Activated T-helper 2 cell treated with anti-CD3 and anti-CD28 coated beads, Interferon-gamma antibody, Interleukin-2, Interleukin-4, amounts not matched to agents 10 μg/mL and 5 μg/mL and 100 μg/mL, durations not matched to agents 14 hours and 24 hours and 36 hours (primary cell): ENCODE results near the gene ATG13. TPM values are rescaled to one million over a fixed set of nuclear protein-coding genes. Genes with fewer than 3 reads are reported as not detected.
"Not testable (repeated sequence)": the region's sequence is repeated elsewhere in the genome, so short reads cannot be mapped to it uniquely, and the experiment has no call there.

Experiments used
- DNase-seq: peaks from one replicate; pipeline ENCODE4 v3.0.0; 2021; ENCODE audit warnings: low spot score
- H3K27ac Mint-ChIP-seq: one replicate; pipeline ENCODE4 v1.8.0; 2021; ENCODE audit warnings: mixed read lengths
- H3K27me3 Mint-ChIP-seq: one replicate; pipeline ENCODE4 v1.8.0; 2021; ENCODE audit warnings: low read depth, mixed read lengths
- H3K36me3 Mint-ChIP-seq: one replicate; pipeline ENCODE4 v1.8.0; 2021; ENCODE audit warnings: low read depth, mixed read lengths
- H3K4me1 Mint-ChIP-seq: one replicate; pipeline ENCODE4 v1.8.0; 2021; ENCODE audit warnings: low read depth, mixed read lengths
- H3K4me3 Mint-ChIP-seq: one replicate; pipeline ENCODE4 v1.8.0; 2021; ENCODE audit warnings: low read depth, mild to moderate bottlenecking, moderate library complexity, mixed read lengths
- H3K9me3 Mint-ChIP-seq: one replicate; pipeline ENCODE4 v1.8.0; 2021; ENCODE audit warnings: mixed read lengths
- intact Hi-C: fragments of 100-400 bp; cut with micrococcal nuclease; formaldehyde crosslinking; loops from one replicate; pipeline ENCODE4 v1.15.1; 2023
- total RNA-seq: library from RNA; stranded (reverse); gene quantifications from 2 replicates; pipeline ENCODE4 v1.2.3, GENCODE V29; 2022

Gene ATG13
- total RNA-seq, 1 donor from 2014 or later: 58.1 TPM

- Mint-ChIP-seq H3K9me3 (no peaks in the 10 kb centered on the region), H3K4me1 (no peaks in the 10 kb centered on the region), H3K36me3 (peaks cover 54% of the 10 kb centered on the region), H3K27me3 (no peaks in the 10 kb centered on the region), H3K4me3 (no peak overlapping the region), H3K27ac (no peak overlapping the region)
- intact Hi-C loops: no loop called here
- DNase-seq: no peak
Observed at GRCh38 chr11:46663277-46663940, 46.1 kb downstream of the ATG13 start.

GRCh38 chr11:46664612-46665011 is 47.3 kb downstream of the ATG13 start:
- Mint-ChIP-seq H3K27me3 (no peaks in the 10 kb centered on the region), H3K9me3 (no peaks in the 10 kb centered on the region), H3K4me1 (peaks cover 5% of the 10 kb centered on the region), H3K4me3 (no peak overlapping the region), H3K27ac (no peak overlapping the region), H3K36me3 (peaks cover 54% of the 10 kb centered on the region)
- intact Hi-C loops: no loop called here
- DNase-seq: no peak

DNA sequence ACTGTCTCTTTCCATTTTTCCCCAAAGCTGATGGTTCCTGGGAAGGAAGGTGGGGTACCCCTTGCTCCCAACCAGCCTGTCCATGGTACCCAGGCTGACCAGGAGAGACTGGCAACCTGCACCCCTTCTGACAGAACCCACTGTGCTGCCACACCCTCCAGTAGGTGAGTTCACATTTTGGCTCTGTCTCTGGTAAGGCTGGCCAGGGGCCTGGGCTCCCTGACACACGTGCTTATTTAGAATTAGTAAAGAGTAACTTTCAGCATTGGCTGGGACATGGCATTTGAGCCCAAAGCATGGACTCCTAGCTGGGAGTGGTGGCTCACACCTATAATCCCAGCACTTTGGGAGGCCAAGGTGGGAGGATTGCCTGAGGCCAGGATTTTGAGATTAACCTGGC is 48.0 kb downstream of the ATG13 start:
- no peaks in the 10 kb centered on the region for H3K27me3 Mint-ChIP-seq
- no peak for DNase-seq
- H3K4me3 Mint-ChIP-seq: no peak overlapping the region
- H3K27ac Mint-ChIP-seq: no peak overlapping the region
- peaks cover 51% of the 10 kb centered on the region for H3K36me3 Mint-ChIP-seq
- H3K9me3 Mint-ChIP-seq: no peaks in the 10 kb centered on the region
- peaks cover 9% of the 10 kb centered on the region for H3K4me1 Mint-ChIP-seq
- intact Hi-C loops: no loop called here

DNA sequence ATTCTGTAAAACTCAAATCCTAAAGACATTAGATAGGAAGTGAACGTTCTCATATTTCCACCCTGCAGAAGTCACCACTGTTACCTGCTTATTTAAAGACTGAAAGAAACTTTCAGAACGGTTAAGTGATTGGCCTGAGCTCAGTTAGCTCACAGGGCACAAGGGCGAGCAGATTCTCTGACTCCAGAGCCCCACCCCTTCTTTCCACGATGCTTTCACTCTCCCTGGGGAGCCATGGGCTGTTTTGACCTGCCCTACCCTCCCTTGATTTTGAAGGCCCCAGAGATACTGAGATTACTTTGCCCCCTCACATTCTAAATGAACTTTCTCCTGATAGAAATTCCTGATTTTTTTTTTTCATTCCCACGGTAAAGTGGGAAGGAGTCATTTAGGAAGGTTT is 49.2 kb downstream of the ATG13 start:
- Mint-ChIP-seq H3K27ac (no peak overlapping the region), H3K4me1 (peaks cover 15% of the 10 kb centered on the region), H3K27me3 (no peaks in the 10 kb centered on the region), H3K9me3 (no peaks in the 10 kb centered on the region), H3K4me3 (no peak overlapping the region), H3K36me3 (peaks cover 56% of the 10 kb centered on the region)
- intact Hi-C loops: no loop called here
- no peak for DNase-seq

GRCh38 chr11:46667043-46667481 is 49.7 kb downstream of the ATG13 start:
- no peak for DNase-seq
- H3K9me3 Mint-ChIP-seq: no peaks in the 10 kb centered on the region
- no peak overlapping the region for H3K4me3 Mint-ChIP-seq
- peaks cover 61% of the 10 kb centered on the region for H3K36me3 Mint-ChIP-seq
- H3K4me1 Mint-ChIP-seq: peaks cover 20% of the 10 kb centered on the region
- H3K27me3 Mint-ChIP-seq: no peaks in the 10 kb centered on the region
- intact Hi-C loops: no loop called here
- no peak overlapping the region for H3K27ac Mint-ChIP-seq

GRCh38 chr11:46668480-46669085 is 51.2 kb downstream of the ATG13 start:
- DNase-seq: no peak
- intact Hi-C loops: no loop called here
- peaks cover 24% of the 10 kb centered on the region for H3K4me1 Mint-ChIP-seq
- H3K36me3 Mint-ChIP-seq: peaks cover 65% of the 10 kb centered on the region
- H3K27me3 Mint-ChIP-seq: no peaks in the 10 kb centered on the region
- peak overlapping the region; percentile 60 for H3K27ac Mint-ChIP-seq
- no peak overlapping the region for H3K4me3 Mint-ChIP-seq
- H3K9me3 Mint-ChIP-seq: no peaks in the 10 kb centered on the region

- Mint-ChIP-seq H3K27ac (peak overlapping the region; percentile 5), H3K9me3 (no peaks in the 10 kb centered on the region), H3K4me1 (peaks cover 27% of the 10 kb centered on the region), H3K4me3 (no peak overlapping the region), H3K36me3 (peaks cover 65% of the 10 kb centered on the region), H3K27me3 (no peaks in the 10 kb centered on the region)
- intact Hi-C loops: no loop called here
- DNase-seq: no peak
Observed at GRCh38 chr11:46669711-46670139, 52.4 kb downstream of the ATG13 start.

- H3K9me3 Mint-ChIP-seq, H3K4me3 Mint-ChIP-seq, H3K27me3 Mint-ChIP-seq, intact Hi-C loops, DNase-seq: not testable (repeated sequence)
- Mint-ChIP-seq H3K27ac (peak overlapping the region; percentile 92), H3K4me1 (peaks cover 30% of the 10 kb centered on the region), H3K36me3 (peaks cover 62% of the 10 kb centered on the region)
Observed at GRCh38 chr11:46670521-46670920, 53.2 kb downstream of the ATG13 start.

DNA sequence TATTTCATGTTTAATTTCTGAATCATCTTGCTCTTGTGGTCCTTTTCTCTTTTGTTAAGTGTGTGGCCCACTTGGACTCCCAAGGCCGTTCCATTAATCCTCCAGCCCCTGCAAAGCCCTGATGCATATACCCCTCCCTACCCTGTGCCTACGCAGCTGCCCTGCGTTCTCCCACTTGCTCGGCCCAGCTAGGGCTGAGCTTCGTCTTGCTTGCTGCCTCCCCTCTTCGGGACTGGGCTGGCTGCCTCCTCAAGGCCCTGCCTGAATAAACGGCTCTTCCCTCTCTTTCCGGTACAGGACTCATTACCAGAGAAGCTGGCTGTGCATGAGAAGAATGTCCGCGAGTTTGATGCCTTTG is 54.6 kb downstream of the ATG13 start:
- H3K27me3 Mint-ChIP-seq: no peaks in the 10 kb centered on the region

GRCh38 chr11:46672381-46672839 is 55.1 kb downstream of the ATG13 start:
- no peak for DNase-seq
- no peak overlapping the region for H3K4me3 Mint-ChIP-seq
- intact Hi-C loops: no loop called here
- H3K36me3 Mint-ChIP-seq: peaks cover 61% of the 10 kb centered on the region
- no peaks in the 10 kb centered on the region for H3K27me3 Mint-ChIP-seq
- H3K9me3 Mint-ChIP-seq: no peaks in the 10 kb centered on the region
- peak overlapping the region; percentile 61 for H3K27ac Mint-ChIP-seq
- H3K4me1 Mint-ChIP-seq: peaks cover 40% of the 10 kb centered on the region

More for the DNA sequence above, 54.6 kb downstream of the ATG13 start:
- intact Hi-C loops: no loop called here
- H3K9me3 Mint-ChIP-seq: no peaks in the 10 kb centered on the region
- H3K27ac Mint-ChIP-seq: peak overlapping the region; percentile 44
- H3K4me1 Mint-ChIP-seq: peaks cover 35% of the 10 kb centered on the region
- DNase-seq: no peak
- H3K36me3 Mint-ChIP-seq: peaks cover 57% of the 10 kb centered on the region
- H3K4me3 Mint-ChIP-seq: no peak overlapping the region

DNA sequence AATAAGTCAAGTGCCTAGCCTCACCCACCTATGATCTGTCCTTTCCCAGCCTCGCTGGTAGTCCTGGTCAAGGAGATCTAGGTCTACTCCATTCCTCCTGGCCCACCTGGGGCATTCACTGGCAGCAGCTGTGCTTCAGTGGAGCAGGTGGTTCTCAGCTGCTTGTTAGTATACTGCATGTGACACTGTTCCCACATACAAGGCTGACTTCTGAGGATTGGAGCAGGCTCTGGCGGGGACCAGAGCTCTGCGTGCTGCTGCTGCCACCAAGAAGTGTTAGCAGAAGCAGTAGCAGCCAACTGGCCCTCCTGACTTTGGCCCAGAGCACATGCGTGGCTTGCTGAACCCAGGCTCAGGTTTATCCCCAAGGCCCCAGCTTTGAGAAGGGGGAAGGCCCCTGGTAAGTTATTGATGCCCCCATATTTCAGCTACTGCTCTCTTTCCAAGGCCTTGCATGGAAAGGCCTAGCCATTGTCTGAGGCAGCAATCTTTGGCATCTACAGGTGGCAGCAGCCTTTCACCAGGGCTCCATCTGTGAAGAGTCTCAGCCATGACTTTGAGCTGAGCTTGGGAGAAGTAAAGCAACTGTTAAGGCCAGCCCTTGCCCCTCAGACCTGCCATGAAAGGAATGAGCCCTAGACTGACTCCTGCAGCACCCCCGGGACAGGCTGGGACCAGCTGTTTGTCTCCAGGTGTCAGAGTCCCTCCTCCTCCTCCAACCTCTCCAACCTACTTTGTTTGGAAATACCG is 56.5 kb downstream of the ATG13 start:
- H3K27me3 Mint-ChIP-seq: no peaks in the 10 kb centered on the region
- H3K36me3 Mint-ChIP-seq: peaks cover 62% of the 10 kb centered on the region
- no peak overlapping the region for H3K4me3 Mint-ChIP-seq
- H3K27ac Mint-ChIP-seq: no peak overlapping the region
- no peak for DNase-seq
- intact Hi-C loops: no loop called here
- H3K9me3 Mint-ChIP-seq: no peaks in the 10 kb centered on the region
- H3K4me1 Mint-ChIP-seq: peaks cover 40% of the 10 kb centered on the region

DNA sequence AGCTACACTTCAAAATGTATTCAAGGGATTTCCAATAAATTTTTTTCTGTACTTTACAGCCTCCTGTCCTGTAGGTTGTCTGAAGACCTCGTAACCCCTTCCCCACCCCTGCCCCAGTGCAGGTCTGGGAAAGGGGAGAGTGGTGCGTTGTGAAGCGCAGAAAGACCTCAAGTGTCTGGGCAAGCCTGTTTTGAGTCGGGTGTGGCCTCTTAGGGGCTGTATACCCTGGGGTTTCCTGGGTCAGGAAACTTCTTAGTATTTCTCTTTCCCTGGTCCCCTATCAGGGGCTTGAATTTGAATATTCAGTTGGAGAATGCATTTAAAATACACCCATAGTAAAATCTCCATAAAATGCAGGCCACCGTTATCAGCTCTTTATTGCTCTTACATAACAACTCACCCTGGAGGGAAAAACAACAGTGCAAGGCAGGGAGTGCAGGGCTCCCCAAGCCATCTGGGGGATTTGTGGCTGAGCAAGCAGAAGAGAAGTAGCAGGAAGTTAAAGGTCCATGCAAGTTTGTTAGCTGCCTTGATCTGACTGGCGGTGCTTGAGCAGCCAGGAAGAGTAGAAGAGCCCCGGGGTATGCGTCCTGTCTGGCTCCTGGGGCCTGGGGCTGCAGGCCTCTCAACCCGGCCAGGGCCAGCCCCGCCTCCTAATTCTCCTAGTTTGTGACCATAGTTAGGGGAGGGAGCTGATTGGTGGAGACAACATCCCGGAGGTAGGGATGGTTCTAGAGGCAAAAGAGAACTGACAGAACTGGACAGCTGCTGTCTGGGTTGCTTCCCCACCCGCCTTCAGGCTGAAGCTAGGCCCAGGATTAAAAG is 57.3 kb downstream of the ATG13 start:
- Mint-ChIP-seq H3K4me3 (no peak overlapping the region), H3K9me3 (no peaks in the 10 kb centered on the region), H3K27me3 (no peaks in the 10 kb centered on the region), H3K4me1 (peaks cover 35% of the 10 kb centered on the region), H3K36me3 (peaks cover 61% of the 10 kb centered on the region), H3K27ac (peak overlapping the region; percentile 61)
- DNase-seq: no peak
- intact Hi-C loops: no loop called here
